Nephron (organoid): ENCODE results near the gene ITGB6.

Experiments
- H3K27ac Mint-ChIP-seq, 3 experiments: 2 replicates each; pipeline ENCODE4 v1.8.0; 2020; ENCODE audit warnings: mixed read lengths in 3 of 3, mild to moderate bottlenecking in 2 of 3, moderate library complexity in 1 of 3
- H3K27me3 Mint-ChIP-seq: 2 replicates; pipeline ENCODE4 v1.8.0; 2021; ENCODE audit warnings: low read depth, mild to moderate bottlenecking, moderate library complexity, mixed read lengths
- H3K36me3 Mint-ChIP-seq: 2 replicates; pipeline ENCODE4 v1.8.0; 2020; ENCODE audit warnings: low read depth, mixed read lengths
- H3K4me1 Mint-ChIP-seq: 2 replicates; pipeline ENCODE4 v1.8.0; 2020; ENCODE audit warnings: mixed read lengths
- H3K4me3 Mint-ChIP-seq, 3 experiments: 2 replicates each; pipeline ENCODE4 v1.8.0; 2020; ENCODE audit warnings: mild to moderate bottlenecking in 3 of 3, mixed read lengths in 3 of 3, moderate library complexity in 2 of 3
- H3K9me3 Mint-ChIP-seq: 2 replicates; pipeline ENCODE4 v1.8.0; 2020; ENCODE audit warnings: mixed read lengths
- CTCF ChIP-seq, 3 experiments: fragments of 200-600 bp; sonication (generic); IDR thresholded peaks; one replicate each; pipeline ENCODE4 v1.5.0; 2021; ENCODE audit warnings: antibody characterized with exemption in 3 of 3; ENCODE audit not compliant: unreplicated experiment in 3 of 3

Gene ITGB6

GRCh38 chr2:160228141-160228917 lies 28.3 kb upstream of the ITGB6 start:
- Mint-ChIP-seq H3K36me3 (no peaks in the 10 kb centered on the region), H3K27me3 (no peaks in the 10 kb centered on the region), H3K9me3 (no peaks in the 10 kb centered on the region), H3K4me1 (peaks cover 64% of the 10 kb centered on the region), H3K4me3 (no peak overlapping the region), H3K27ac (peak overlapping the region; percentile 72 to 93 (median 91))
- no peak for TF ChIP-seq CTCF (IDR thresholded peaks at IDR 0.05; ENCODE audit: unreplicated experiment in 3 of 3)

GRCh38 chr2:160227293-160227915 lies 27.3 kb upstream of the ITGB6 start:
- Mint-ChIP-seq H3K36me3 (no peaks in the 10 kb centered on the region), H3K27me3 (peaks cover 3% of the 10 kb centered on the region), H3K9me3 (no peaks in the 10 kb centered on the region), H3K4me1 (peaks cover 70% of the 10 kb centered on the region), H3K4me3 (no peak overlapping the region), H3K27ac (peak overlapping the region; percentile 72 to 93 (median 91))
- no peak for TF ChIP-seq CTCF (IDR thresholded peaks at IDR 0.05; ENCODE audit: unreplicated experiment in 3 of 3)

GRCh38 chr2:160226367-160226766 lies 26.3 kb upstream of the ITGB6 start:
- Mint-ChIP-seq H3K9me3 (no peaks in the 10 kb centered on the region), H3K36me3 (no peaks in the 10 kb centered on the region), H3K27me3 (peaks cover 3% of the 10 kb centered on the region), H3K4me3 (no peak overlapping the region), H3K4me1 (peaks cover 77% of the 10 kb centered on the region), H3K27ac (peak overlapping the region; percentile 72 to 93 (median 91))
- no peak for TF ChIP-seq CTCF (IDR thresholded peaks at IDR 0.05; ENCODE audit: unreplicated experiment in 3 of 3)

GRCh38 chr2:160225722-160226121 lies 25.6 kb upstream of the ITGB6 start:
- Mint-ChIP-seq H3K9me3 (no peaks in the 10 kb centered on the region), H3K4me1 (peaks cover 84% of the 10 kb centered on the region), H3K27me3 (peaks cover 3% of the 10 kb centered on the region), H3K4me3 (no peak overlapping the region), H3K36me3 (no peaks in the 10 kb centered on the region), H3K27ac (peak overlapping the region; percentile 71 to 91 (median 72))
- no peak for TF ChIP-seq CTCF (IDR thresholded peaks at IDR 0.05; ENCODE audit: unreplicated experiment in 3 of 3)

- H3K27me3 Mint-ChIP-seq, result peaks cover 3% of the 10 kb centered on the region
- H3K27ac Mint-ChIP-seq, result peak overlapping the region; percentile 72 to 94 (median 81)
- TF ChIP-seq CTCF (IDR thresholded peaks at IDR 0.05; ENCODE audit: unreplicated experiment in 3 of 3), result no peak
- no peaks in the 10 kb centered on the region for H3K36me3 Mint-ChIP-seq
- H3K9me3 Mint-ChIP-seq, result no peaks in the 10 kb centered on the region
- no peak overlapping the region for H3K4me3 Mint-ChIP-seq
- H3K4me1 Mint-ChIP-seq, result peaks cover 87% of the 10 kb centered on the region
Observed at GRCh38 chr2:160224507-160224906, 24.4 kb upstream of the ITGB6 start.
